ENCODE results near the gene SAMD11. TPM values are rescaled to one million over a fixed set of nuclear protein-coding genes. Genes with fewer than 3 reads are reported as not detected.

SAMD11 gene
- total and polyA plus RNA-seq, 2 of the 13 experiments (the other 11 are each of a cell fraction or from before 2014, with no cell fraction given): 0.11 TPM; not detected in 1

DNA sequence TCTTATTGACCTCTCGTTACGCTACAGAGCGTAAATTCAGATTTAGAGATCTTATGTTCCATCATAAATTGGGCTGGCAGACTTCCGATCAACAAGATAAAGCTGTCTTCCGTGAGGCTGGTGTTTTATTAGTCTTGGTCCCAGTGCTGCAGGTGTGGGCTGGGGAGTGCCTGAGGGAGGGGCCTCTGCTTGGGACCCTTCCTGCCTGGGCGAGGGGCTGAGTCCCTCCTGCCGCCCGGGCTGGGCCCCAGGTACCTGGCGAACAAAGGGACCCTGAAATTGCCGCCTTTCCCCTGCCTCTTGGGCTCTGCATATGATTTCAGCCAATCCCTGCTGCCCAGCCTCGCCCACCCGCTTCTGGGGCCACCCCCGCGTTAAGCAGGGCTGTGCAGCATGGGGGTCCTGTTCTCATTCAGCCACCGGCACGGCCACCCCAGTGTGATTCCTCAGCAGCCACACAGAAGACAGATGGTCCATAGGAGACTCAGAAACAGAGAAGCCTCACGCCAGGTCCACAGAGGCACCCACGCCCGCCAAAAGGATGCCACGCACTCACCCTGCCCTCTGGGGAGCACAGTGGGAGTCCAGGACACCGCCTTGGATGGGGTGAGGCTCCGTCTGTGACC is 6.1 kb upstream of the SAMD11 start (continued):
- TF ChIP-seq E2F2 (CRISPR knock-in tag; IDR thresholded peaks at IDR 0.05; ENCODE audit: borderline replicate concordance) (no peak), MBNL3 (CRISPR knock-in tag; conservative IDR thresholded peaks at IDR 0.05) (no peak), ZSCAN22 (CRISPR knock-in tag; IDR thresholded peaks at IDR 0.05) (no peak), ZNF510 (CRISPR knock-in tag; IDR thresholded peaks at IDR 0.05; ENCODE audit: low read depth) (no peak), HMGXB3 (CRISPR knock-in tag; IDR thresholded peaks at IDR 0.05; ENCODE audit: borderline replicate concordance) (no peak)
- TF ChIP-seq, protein P1, sequence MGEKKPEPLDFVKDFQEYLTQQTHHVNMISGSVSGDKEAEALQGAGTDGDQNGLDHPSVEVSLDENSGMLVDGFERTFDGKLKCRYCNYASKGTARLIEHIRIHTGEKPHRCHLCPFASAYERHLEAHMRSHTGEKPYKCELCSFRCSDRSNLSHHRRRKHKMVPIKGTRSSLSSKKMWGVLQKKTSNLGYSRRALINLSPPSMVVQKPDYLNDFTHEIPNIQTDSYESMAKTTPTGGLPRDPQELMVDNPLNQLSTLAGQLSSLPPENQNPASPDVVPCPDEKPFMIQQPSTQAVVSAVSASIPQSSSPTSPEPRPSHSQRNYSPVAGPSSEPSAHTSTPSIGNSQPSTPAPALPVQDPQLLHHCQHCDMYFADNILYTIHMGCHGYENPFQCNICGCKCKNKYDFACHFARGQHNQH (CRISPR knock-in tag; IDR thresholded peaks at IDR 0.05): no peak

Measured in HepG2 (cell line).